ENCODE measurements around the gene TPP1. TPM values are rescaled to one million over a fixed set of nuclear protein-coding genes. Genes with fewer than 3 reads are reported as not detected.

The TPP1 gene
- total RNA-seq, 2 experiments from 2014 or later, result 130 to 131 TPM

GRCh38 chr11:6655020-6655789 lies 36.0 kb upstream of the TPP1 start:
- no peak overlapping the region for H3K4me3 Mint-ChIP-seq
- ChIA-PET POLR2A (no interaction called here), CTCF (no interaction called here)
- H3K9me3 Mint-ChIP-seq, result no peaks in the 10 kb centered on the region
- H3K4me1 Mint-ChIP-seq, result peaks cover 3% of the 10 kb centered on the region
- H3K27me3 Mint-ChIP-seq, result peaks cover 18% of the 10 kb centered on the region
- DNase-seq, result no peak
- H3K36me3 Mint-ChIP-seq (ENCODE audit: low read depth), result no peaks in the 10 kb centered on the region
- H3K27ac Mint-ChIP-seq, result no peak overlapping the region

GRCh38 chr11:6654281-6655019 lies 35.2 kb upstream of the TPP1 start:
- ChIA-PET CTCF (no interaction called here), POLR2A (no interaction called here)
- no peaks in the 10 kb centered on the region for H3K9me3 Mint-ChIP-seq
- H3K36me3 Mint-ChIP-seq (ENCODE audit: low read depth), result no peaks in the 10 kb centered on the region
- H3K27me3 Mint-ChIP-seq, result peaks cover 18% of the 10 kb centered on the region
- peaks cover 3% of the 10 kb centered on the region for H3K4me1 Mint-ChIP-seq
- no peak for DNase-seq
- no peak overlapping the region for H3K4me3 Mint-ChIP-seq
- H3K27ac Mint-ChIP-seq, result no peak overlapping the region

GRCh38 chr11:6653656-6654055 lies 34.4 kb upstream of the TPP1 start:
- Mint-ChIP-seq H3K27ac (no peak overlapping the region), H3K9me3 (no peaks in the 10 kb centered on the region), H3K36me3 (ENCODE audit: low read depth) (no peaks in the 10 kb centered on the region), H3K4me3 (no peak overlapping the region), H3K4me1 (peaks cover 3% of the 10 kb centered on the region), H3K27me3 (peaks cover 18% of the 10 kb centered on the region)
- no peak for DNase-seq
- POLR2A ChIA-PET, result no interaction called here
- CTCF ChIA-PET, result no interaction called here

GRCh38 chr11:6653097-6653496 lies 33.9 kb upstream of the TPP1 start:
- POLR2A ChIA-PET, result no interaction called here
- DNase-seq, result no peak
- CTCF ChIA-PET, result no interaction called here
- no peak overlapping the region for H3K4me3 Mint-ChIP-seq
- no peaks in the 10 kb centered on the region for H3K36me3 Mint-ChIP-seq (ENCODE audit: low read depth)
- peaks cover 18% of the 10 kb centered on the region for H3K27me3 Mint-ChIP-seq
- peaks cover 3% of the 10 kb centered on the region for H3K4me1 Mint-ChIP-seq
- no peaks in the 10 kb centered on the region for H3K9me3 Mint-ChIP-seq
- H3K27ac Mint-ChIP-seq, result no peak overlapping the region

- CTCF ChIA-PET, result interaction anchor here (0.6 to 1.2 kb wide), 2 partner anchors 33 to 50 kb away, joined by 3 read pairs; partner anchors contain the start of gene TPP1
- Mint-ChIP-seq H3K4me3 (no peak overlapping the region), H3K9me3 (no peaks in the 10 kb centered on the region), H3K27me3 (peaks cover 13% of the 10 kb centered on the region), H3K36me3 (ENCODE audit: low read depth) (no peaks in the 10 kb centered on the region), H3K27ac (no peak overlapping the region), H3K4me1 (peaks cover 3% of the 10 kb centered on the region)
- DNase-seq, result no peak
- POLR2A ChIA-PET, result no interaction called here
Observed at GRCh38 chr11:6652182-6652581, 33.0 kb upstream of the TPP1 start.

- Mint-ChIP-seq H3K27ac (no peak overlapping the region), H3K27me3 (peaks cover 1% of the 10 kb centered on the region), H3K9me3 (no peaks in the 10 kb centered on the region), H3K36me3 (ENCODE audit: low read depth) (no peaks in the 10 kb centered on the region), H3K4me1 (peaks cover 1% of the 10 kb centered on the region), H3K4me3 (no peak overlapping the region)
- no peak for DNase-seq
- ChIA-PET POLR2A (no interaction called here), CTCF (no interaction called here)
Observed at GRCh38 chr11:6650980-6651379, 31.8 kb upstream of the TPP1 start.

GRCh38 chr11:6650104-6650503 lies 30.9 kb upstream of the TPP1 start:
- H3K27ac Mint-ChIP-seq, result no peak overlapping the region
- H3K4me3 Mint-ChIP-seq, result no peak overlapping the region
- DNase-seq, result no peak
- no peaks in the 10 kb centered on the region for H3K36me3 Mint-ChIP-seq (ENCODE audit: low read depth)
- no peaks in the 10 kb centered on the region for H3K27me3 Mint-ChIP-seq
- H3K4me1 Mint-ChIP-seq, result no peaks in the 10 kb centered on the region
- no peaks in the 10 kb centered on the region for H3K9me3 Mint-ChIP-seq
- POLR2A ChIA-PET, result no interaction called here
- CTCF ChIA-PET, result interaction anchor here (0.6 to 1.6 kb wide), 2 partner anchors 33 to 206 kb away, joined by 3 to 10 read pairs; partner anchors contain the start of gene MRPL17

GRCh38 chr11:6648501-6648900 lies 29.3 kb upstream of the TPP1 start:
- ChIA-PET POLR2A (interaction anchor here (0.8 to 1.8 kb wide), 2 partner anchors 36 to 37 kb away, joined by 3 to 5 read pairs; partner anchors contain the start of gene TAF10), CTCF (interaction anchor here (0.6 to 3.3 kb wide), 4 partner anchors 19 to 45 kb away, joined by 3 to 18 read pairs (median 6); partner anchors contain the start of genes MRPL17 and TPP1)
- Mint-ChIP-seq H3K4me1 (no peaks in the 10 kb centered on the region), H3K4me3 (no peak overlapping the region), H3K9me3 (no peaks in the 10 kb centered on the region), H3K27me3 (no peaks in the 10 kb centered on the region), H3K27ac (no peak overlapping the region), H3K36me3 (ENCODE audit: low read depth) (no peaks in the 10 kb centered on the region)
- DNase-seq, result no peak

- Mint-ChIP-seq H3K36me3 (ENCODE audit: low read depth) (no peaks in the 10 kb centered on the region), H3K4me1 (no peaks in the 10 kb centered on the region)
- POLR2A ChIA-PET, result interaction anchor here (0.8 to 2.1 kb wide), 5 partner anchors 15 to 36 kb away, joined by 3 to 20 read pairs (median 5); partner anchors contain the start of genes TAF10 and TPP1
Observed at GRCh38 chr11:6647836-6648235, 28.6 kb upstream of the TPP1 start.

GRCh38 chr11:6646918-6647679 lies 27.9 kb upstream of the TPP1 start:
- Mint-ChIP-seq H3K9me3 (no peaks in the 10 kb centered on the region), H3K36me3 (ENCODE audit: low read depth) (no peaks in the 10 kb centered on the region), H3K27me3 (no peaks in the 10 kb centered on the region), H3K4me3 (no peak overlapping the region), H3K4me1 (no peaks in the 10 kb centered on the region), H3K27ac (no peak overlapping the region)
- DNase-seq, result peak; percentile 36
- POLR2A ChIA-PET, result interaction anchor here (1.1 to 2.1 kb wide), 5 partner anchors 16 to 36 kb away, joined by 3 to 20 read pairs (median 5); partner anchors contain the start of genes TAF10 and TPP1
- CTCF ChIA-PET, result interaction anchor here (0.7 to 3.3 kb wide), 7 partner anchors 12 to 204 kb away, joined by 3 to 18 read pairs (median 3); partner anchors contain the start of gene TPP1

More at GRCh38 chr11:6647836-6648235, 28.6 kb upstream of the TPP1 start:
- Mint-ChIP-seq H3K27me3 (no peaks in the 10 kb centered on the region), H3K4me3 (no peak overlapping the region), H3K27ac (no peak overlapping the region), H3K9me3 (no peaks in the 10 kb centered on the region)
- no peak for DNase-seq
- CTCF ChIA-PET, result interaction anchor here (0.9 to 3.3 kb wide), 3 partner anchors 20 to 204 kb away, joined by 3 to 18 read pairs (median 4); no protein-coding TSS in a partner anchor

- Mint-ChIP-seq H3K9me3 (no peaks in the 10 kb centered on the region), H3K4me1 (no peaks in the 10 kb centered on the region), H3K36me3 (ENCODE audit: low read depth) (no peaks in the 10 kb centered on the region), H3K4me3 (no peak overlapping the region), H3K27ac (no peak overlapping the region), H3K27me3 (no peaks in the 10 kb centered on the region)
- CTCF ChIA-PET, result interaction anchor here (0.7 to 3.3 kb wide), 7 partner anchors 13 to 203 kb away, joined by 3 to 18 read pairs (median 3); partner anchors contain the start of gene TPP1
- DNase-seq, result no peak
- POLR2A ChIA-PET, result interaction anchor here (1.2 to 2.1 kb wide), 4 partner anchors 24 to 35 kb away, joined by 5 to 20 read pairs (median 6); partner anchors contain the start of genes TAF10 and TPP1
Observed at GRCh38 chr11:6646576-6646917, 27.3 kb upstream of the TPP1 start.

GRCh38 chr11:6646071-6646470 lies 26.8 kb upstream of the TPP1 start:
- ChIA-PET CTCF (interaction anchor here (1.3 to 3.3 kb wide), 2 partner anchors 22 to 115 kb away, joined by 3 to 18 read pairs; no protein-coding TSS in a partner anchor), POLR2A (interaction anchor here (2.1 kb wide), 1 partner anchor 27 kb away, joined by 20 read pairs; the partner anchor contains the start of gene TPP1)
- Mint-ChIP-seq H3K36me3 (ENCODE audit: low read depth) (no peaks in the 10 kb centered on the region), H3K9me3 (no peaks in the 10 kb centered on the region), H3K4me1 (no peaks in the 10 kb centered on the region), H3K27ac (peak overlapping the region; percentile 6), H3K4me3 (no peak overlapping the region), H3K27me3 (no peaks in the 10 kb centered on the region)
- no peak for DNase-seq
